Adrenal gland (tissue), 12 donors: Measurements from ENCODE around the gene COMP. TPM values are rescaled to one million over a fixed set of nuclear protein-coding genes. Genes with fewer than 3 reads are reported as not detected.

Experiments used
- DNase-seq, 7 donors: peaks; one replicate each; pipeline ENCODE4 v3.0.0-alpha.2; 2019 to 2020
- H3K27ac ChIP-seq, 5 donors: fragments of 200-600 bp; sonication (generic) in 4 of 5; 1 replicate in 3 of 5; 2 replicates in 2 of 5; pipeline versions ENCODE4 v1.5.1 to v1.8.0; 2016 to 2020; ENCODE audit warnings: mild to moderate bottlenecking in 1 of 5
- H3K27me3 ChIP-seq: fragments of 200-600 bp; 2 replicates; pipeline ENCODE4 v1.8.0; 2021
- H3K36me3 ChIP-seq, 2 donors: fragments of 200-600 bp; replicated peaks in 1 of 2; 1 replicate in 1 of 2; 2 replicates in 1 of 2; pipeline versions ENCODE4 v1.5.1 to v1.8.0; 2018 to 2022
- H3K4me1 ChIP-seq, 2 donors: fragments of 200-600 bp; replicated peaks in 1 of 2; 1 replicate in 1 of 2; 2 replicates in 1 of 2; pipeline versions ENCODE4 v1.5.1 to v1.8.0; 2018 to 2021
- H3K4me3 ChIP-seq, 4 donors: fragments of 200-600 bp; sonication (generic) in 3 of 4; one replicate each; pipeline ENCODE4 v1.5.1; 2016 to 2018
- H3K9me3 ChIP-seq, 3 donors: fragments of 200-600 bp; sonication (generic) in 1 of 3; replicated peaks in 1 of 3; 1 replicate in 2 of 3; 2 replicates in 1 of 3; pipeline versions ENCODE4 v1.5.1 to v1.8.0; 2016 to 2021
- CTCF ChIP-seq, 6 experiments: fragments of 450-650 bp in 4 of 6; fragments of 200-600 bp in 2 of 6; sonication (generic) in 1 of 6; IDR thresholded peaks; 1 replicate in 5 of 6; 2 replicates in 1 of 6; pipeline versions ENCODE4 v1.5.1 to v1.8.0; 2016 to 2021; ENCODE audit warnings: antibody characterized with exemption in 6 of 6, mild to moderate bottlenecking in 2 of 6, moderate library complexity in 1 of 6
- POLR2A ChIP-seq, 2 donors: fragments of 450-650 bp; IDR thresholded peaks; one replicate each; pipeline ENCODE4 v1.6.1; 2017; ENCODE audit warnings: antibody characterized with exemption in 2 of 2, mild to moderate bottlenecking in 2 of 2, moderate library complexity in 1 of 2
- WGBS, 4 donors: extraction: QIAGEN DNeasy Blood & Tissue Kit in 2 of 4; methylation state at CpG; one replicate each; pipeline versions ENCODE4 v1.1.5 to v1.1.7; 2013 to 2017; 5-methylcytosine and 5-hydroxymethylcytosine counted together
- intact Hi-C, 2 donors: fragments of 100-400 bp; cut with DNase I; formaldehyde crosslinking; loops; one replicate each; pipeline versions ENCODE4 v1.14.1 to v1.15.0; 2022 to 2023
- polyA plus RNA-seq, 3 donors: library from polyadenylated mRNA; stranded (reverse); fragments of 200-250 nt in 2 of 3; fragments of 350-450 nt in 1 of 3; fragmentation: Illumina TruSeq in 1 of 3; extraction: RNeasy Lipid Tissue Mini Kit (QIAGEN cat#74804) in 1 of 3; gene quantifications; one replicate each; pipeline ENCODE4 v1.2.3, GENCODE V29; 2013 to 2014
- total RNA-seq, 9 donors: library from RNA; depleted of rRNA in 4 of 9; stranded (reverse); fragments of >200 nt in 4 of 9; fragments of 120-200 nt in 1 of 9; fragmentation: NEBNext Ultra II Directional in 1 of 9; extraction: Animal tissue kit (Norgen Biotek cat#: 25700) in 1 of 9; gene quantifications; one replicate each; pipeline versions ENCODE4 v1.1.0 to v1.2.4, GENCODE V29; 2013 to 2023
- donor health status: healthy with polysubstance abuse.
- donor health status: Bipolar disorder and iron deficiency.
- donor health status: DM: yes; HTN: yes; CAD: no.
- donor health status: DM: no; HTN: no; CAD: no.
- donor health status: DM: no; HTN: no; CAD: no.
- donor health status: DM: yes; HTN: yes; CAD: no.

COMP gene
- total and polyA plus RNA-seq, 12 donors = 0.11 to 0.17 (median 0.16) TPM; not detected in 9

- DNase-seq = no peak
- Histone ChIP-seq H3K4me1 (no peaks in the 10 kb centered on the region), H3K9me3 (no peaks in the 10 kb centered on the region), H3K36me3 (peaks cover 0 to 16% of the 10 kb centered on the region in 2 donors), H3K4me3 (no peak overlapping the region), H3K27me3 (no peaks in the 10 kb centered on the region), H3K27ac (no peak overlapping the region)
- TF ChIP-seq POLR2A (IDR thresholded peaks at IDR 0.05) = no peak
- no peak for TF ChIP-seq CTCF (IDR thresholded peaks at IDR 0.05)
- intact Hi-C loops = no loop called here
- 81 to 89% (median 87%) methylated on average over 4 of the region's 4 CpGs for WGBS, 4 donors
These were observed 36.6 kb downstream of the COMP start for GRCh38 chr19:18754501-18754900.

- no peak overlapping the region for H3K27ac ChIP-seq
- H3K36me3 ChIP-seq = peaks cover 0 to 16% of the 10 kb centered on the region in 2 donors
- H3K27me3 ChIP-seq = no peaks in the 10 kb centered on the region
- no peak overlapping the region for H3K4me3 ChIP-seq
- 94 to 97% (median 96%) methylated on average over 10 of the region's 10 CpGs for WGBS, 4 donors
- DNase-seq = no peak
- no peaks in the 10 kb centered on the region for H3K4me1 ChIP-seq
- TF ChIP-seq CTCF (IDR thresholded peaks at IDR 0.05) = no peak
- TF ChIP-seq POLR2A (IDR thresholded peaks at IDR 0.05) = no peak
- intact Hi-C loops = no loop called here
- no peaks in the 10 kb centered on the region for H3K9me3 ChIP-seq
These were observed 39.5 kb downstream of the COMP start for GRCh38 chr19:18751571-18751970.

GRCh38 chr19:18750295-18750970 lies 40.7 kb downstream of the COMP start:
- intact Hi-C loops = no loop called here
- Histone ChIP-seq H3K9me3 (no peaks in the 10 kb centered on the region), H3K4me1 (no peaks in the 10 kb centered on the region), H3K36me3 (peaks cover 0 to 16% of the 10 kb centered on the region in 2 donors), H3K4me3 (no peak overlapping the region), H3K27me3 (no peaks in the 10 kb centered on the region), H3K27ac (no peak overlapping the region)
- TF ChIP-seq POLR2A (IDR thresholded peaks at IDR 0.05) = no peak
- TF ChIP-seq CTCF (IDR thresholded peaks at IDR 0.05) = no peak
- no peak for DNase-seq
- WGBS, 4 donors = 94 to 95% (median 94%) methylated on average over 11 to 19 of the region's 19 CpGs

- DNase-seq = no peak
- H3K27me3 ChIP-seq = no peaks in the 10 kb centered on the region
- H3K9me3 ChIP-seq = no peaks in the 10 kb centered on the region
- no peak overlapping the region for H3K27ac ChIP-seq
- H3K4me1 ChIP-seq = no peaks in the 10 kb centered on the region
- no peak for TF ChIP-seq CTCF (IDR thresholded peaks at IDR 0.05)
- no peak for TF ChIP-seq POLR2A (IDR thresholded peaks at IDR 0.05)
- intact Hi-C loops = no loop called here
- H3K4me3 ChIP-seq = no peak overlapping the region
- H3K36me3 ChIP-seq = peaks cover 0 to 16% of the 10 kb centered on the region in 2 donors
- 94 to 96% (median 95%) methylated on average over 21 to 23 of the region's 23 CpGs for WGBS, 4 donors
These were observed 41.5 kb downstream of the COMP start for GRCh38 chr19:18749362-18750231.
